ENCODE measurements around the gene CDK12. TPM values are rescaled to one million over a fixed set of nuclear protein-coding genes. Genes with fewer than 3 reads are reported as not detected.

Gene CDK12
- total RNA-seq, 2 experiments from 2014 or later, result 99.6 to 108 TPM

DNA sequence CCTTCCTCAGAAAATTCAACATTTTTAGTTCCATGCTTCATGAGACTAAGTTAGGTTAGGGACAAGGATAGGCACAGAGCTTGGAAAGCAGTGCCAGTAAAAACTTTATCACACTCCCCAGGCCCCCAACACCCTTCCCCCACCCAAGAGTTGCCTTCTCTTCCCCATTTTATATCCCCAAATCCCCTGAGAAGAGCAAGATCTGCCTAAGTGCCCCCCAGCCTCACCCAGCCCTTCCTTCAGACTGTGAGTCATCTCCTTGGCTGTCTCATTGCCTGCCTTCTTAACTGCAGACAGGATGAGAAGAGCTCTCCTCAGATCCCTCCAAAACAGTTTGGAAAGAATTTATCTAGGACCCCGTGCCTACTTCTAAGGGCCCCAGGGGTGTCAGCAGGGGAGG, 90.6 kb downstream of the CDK12 start:
- H3K9me3 ChIP-seq (ENCODE audit: control insufficient read depth in 1 of 2, insufficient read depth in 1 of 2, low read length in 2 of 2), result no peaks in the 10 kb centered on the region
- H3K27ac Mint-ChIP-seq, result no peak overlapping the region
- intact Hi-C loops (cut with DNase I, micrococcal nuclease), result loop anchor here in 1 of 2 experiments (10.0 kb wide), 1 partner anchor 473 kb away; no protein-coding TSS in a partner anchor
- ChIA-PET POLR2A (no interaction called here), CTCF (no interaction called here)
- DNase-seq (no peak), ATAC-seq (ENCODE audit: poor library complexity) (no peak)
- H3K4me1 ChIP-seq (ENCODE audit: insufficient read depth, low read length), result no peaks in the 10 kb centered on the region
- no peaks in the 10 kb centered on the region for H3K4me1 Mint-ChIP-seq (ENCODE audit: low read depth)
- no peaks in the 10 kb centered on the region for H3K27me3 ChIP-seq (ENCODE audit: control insufficient read depth in 1 of 2, insufficient read depth in 2 of 2, low read length in 2 of 2)
- no peaks in the 10 kb centered on the region for H3K9me3 Mint-ChIP-seq
- no peaks in the 10 kb centered on the region for H3K27me3 Mint-ChIP-seq
- peaks cover 82% of the 10 kb centered on the region for H3K36me3 Mint-ChIP-seq (ENCODE audit: low read depth)
- H3K4me3 ChIP-seq (ENCODE audit: low read length), result no peak overlapping the region
- TF ChIP-seq, protein P1, sequence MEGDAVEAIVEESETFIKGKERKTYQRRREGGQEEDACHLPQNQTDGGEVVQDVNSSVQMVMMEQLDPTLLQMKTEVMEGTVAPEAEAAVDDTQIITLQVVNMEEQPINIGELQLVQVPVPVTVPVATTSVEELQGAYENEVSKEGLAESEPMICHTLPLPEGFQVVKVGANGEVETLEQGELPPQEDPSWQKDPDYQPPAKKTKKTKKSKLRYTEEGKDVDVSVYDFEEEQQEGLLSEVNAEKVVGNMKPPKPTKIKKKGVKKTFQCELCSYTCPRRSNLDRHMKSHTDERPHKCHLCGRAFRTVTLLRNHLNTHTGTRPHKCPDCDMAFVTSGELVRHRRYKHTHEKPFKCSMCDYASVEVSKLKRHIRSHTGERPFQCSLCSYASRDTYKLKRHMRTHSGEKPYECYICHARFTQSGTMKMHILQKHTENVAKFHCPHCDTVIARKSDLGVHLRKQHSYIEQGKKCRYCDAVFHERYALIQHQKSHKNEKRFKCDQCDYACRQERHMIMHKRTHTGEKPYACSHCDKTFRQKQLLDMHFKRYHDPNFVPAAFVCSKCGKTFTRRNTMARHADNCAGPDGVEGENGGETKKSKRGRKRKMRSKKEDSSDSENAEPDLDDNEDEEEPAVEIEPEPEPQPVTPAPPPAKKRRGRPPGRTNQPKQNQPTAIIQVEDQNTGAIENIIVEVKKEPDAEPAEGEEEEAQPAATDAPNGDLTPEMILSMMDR (IDR thresholded peaks at IDR 0.05), result no peak
- H3K36me3 ChIP-seq (ENCODE audit: insufficient read depth, low read length), result peaks cover 69% of the 10 kb centered on the region
- no peak overlapping the region for H3K27ac ChIP-seq (ENCODE audit: low read depth in 1 of 2, low read length in 2 of 2)
- H3K4me3 Mint-ChIP-seq, result no peak overlapping the region

DNA sequence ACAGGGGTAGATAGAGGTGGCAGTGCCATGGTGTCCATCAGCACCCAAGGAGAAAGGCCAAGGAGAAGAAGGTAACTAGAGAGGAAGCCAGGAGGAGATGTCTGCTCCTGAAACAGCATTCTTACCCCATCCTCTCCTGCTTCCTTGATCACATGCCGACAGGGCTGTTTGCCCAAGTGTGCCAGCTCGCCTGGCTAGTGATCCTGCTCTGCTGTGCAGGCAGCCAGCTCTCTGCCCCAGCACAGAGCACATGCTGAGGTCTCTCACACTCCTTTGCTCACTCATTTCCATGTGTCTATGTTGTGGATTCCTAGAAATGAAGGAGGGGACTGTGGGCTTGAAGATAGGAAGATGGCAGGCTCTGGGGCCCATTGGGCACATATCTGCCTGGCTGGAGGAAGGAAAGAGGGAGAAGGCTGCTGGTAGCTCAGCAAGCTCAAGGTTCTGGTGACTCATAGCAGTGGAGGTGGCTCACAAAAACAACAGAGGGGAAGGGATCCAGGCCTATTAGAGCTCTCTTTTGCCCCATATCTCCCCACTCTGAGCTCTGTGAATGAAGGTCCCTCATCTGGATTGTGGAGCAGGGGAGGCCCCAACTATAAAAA, 92.2 kb downstream of the CDK12 start:
- Histone ChIP-seq H3K36me3 (ENCODE audit: insufficient read depth, low read length) (peaks cover 73% of the 10 kb centered on the region), H3K4me1 (ENCODE audit: insufficient read depth, low read length) (no peaks in the 10 kb centered on the region), H3K27me3 (ENCODE audit: control insufficient read depth in 1 of 2, insufficient read depth in 2 of 2, low read length in 2 of 2) (no peaks in the 10 kb centered on the region), H3K27ac (ENCODE audit: low read depth in 1 of 2, low read length in 2 of 2) (no peak overlapping the region), H3K9me3 (ENCODE audit: control insufficient read depth in 1 of 2, insufficient read depth in 1 of 2, low read length in 2 of 2) (no peaks in the 10 kb centered on the region), H3K4me3 (ENCODE audit: low read length) (no peak overlapping the region)
- Mint-ChIP-seq H3K4me3 (no peak overlapping the region), H3K9me3 (no peaks in the 10 kb centered on the region), H3K36me3 (ENCODE audit: low read depth) (peaks cover 84% of the 10 kb centered on the region), H3K4me1 (ENCODE audit: low read depth) (no peaks in the 10 kb centered on the region), H3K27me3 (no peaks in the 10 kb centered on the region), H3K27ac (no peak overlapping the region)
- ChIA-PET CTCF (no interaction called here), POLR2A (no interaction called here)
- TF ChIP-seq, protein P1 (IDR thresholded peaks at IDR 0.05), result no peak
- ATAC-seq (ENCODE audit: poor library complexity), result no peak
- intact Hi-C loops (cut with DNase I, micrococcal nuclease), result loop anchor here in 1 of 2 experiments (10.0 kb wide), 1 partner anchor 471 kb away; no protein-coding TSS in a partner anchor
- no peak for DNase-seq

- Mint-ChIP-seq H3K9me3 (no peaks in the 10 kb centered on the region), H3K4me1 (ENCODE audit: low read depth) (no peaks in the 10 kb centered on the region), H3K27ac (no peak overlapping the region), H3K4me3 (no peak overlapping the region), H3K36me3 (ENCODE audit: low read depth) (peaks cover 87% of the 10 kb centered on the region), H3K27me3 (no peaks in the 10 kb centered on the region)
- no peak overlapping the region for H3K27ac ChIP-seq (ENCODE audit: low read depth in 1 of 2, low read length in 2 of 2)
- DNase-seq (no peak), ATAC-seq (ENCODE audit: poor library complexity) (no peak)
- H3K36me3 ChIP-seq (ENCODE audit: insufficient read depth, low read length), result peaks cover 74% of the 10 kb centered on the region
- POLR2A ChIA-PET, result no interaction called here
- intact Hi-C loops (cut with DNase I, micrococcal nuclease), result loop anchor here in 1 of 2 experiments (10.0 kb wide), 1 partner anchor 469 kb away; no protein-coding TSS in a partner anchor
- H3K9me3 ChIP-seq (ENCODE audit: control insufficient read depth in 1 of 2, insufficient read depth in 1 of 2, low read length in 2 of 2), result no peaks in the 10 kb centered on the region
- H3K4me1 ChIP-seq (ENCODE audit: insufficient read depth, low read length), result no peaks in the 10 kb centered on the region
- CTCF ChIA-PET, result no interaction called here
- H3K27me3 ChIP-seq (ENCODE audit: control insufficient read depth in 1 of 2, insufficient read depth in 2 of 2, low read length in 2 of 2), result no peaks in the 10 kb centered on the region
- TF ChIP-seq, protein P1 (IDR thresholded peaks at IDR 0.05), result no peak
- no peak overlapping the region for H3K4me3 ChIP-seq (ENCODE audit: low read length)
Measured at GRCh38 chr17:39555368-39555767, 94.1 kb downstream of the CDK12 start.
